H9 (cell line): ENCODE measurements around the gene SRSF10. TPM values are rescaled to one million over a fixed set of nuclear protein-coding genes. Genes with fewer than 3 reads are reported as not detected.

Source experiments
- DNase-seq: peaks from one replicate; pipeline ENCODE4 v3.0.0-alpha.2; 2017
- H2AFZ ChIP-seq: one replicate; pipeline ENCODE4 v1.6.1; 2013; ENCODE audit warnings: mild to moderate bottlenecking, low read length, control low read depth, moderate library complexity
- H2AK5ac ChIP-seq: 2 replicates; pipeline ENCODE4 v1.6.1; 2013; ENCODE audit warnings: low read length, control low read depth, mixed read lengths; ENCODE audit not compliant: insufficient read length
- H2BK120ac ChIP-seq: one replicate; pipeline ENCODE4 v1.6.1; 2013; ENCODE audit warnings: low read depth, mild to moderate bottlenecking, low read length, control low read depth, inconsistent platforms; ENCODE audit not compliant: poor library complexity, severe bottlenecking
- H2BK12ac ChIP-seq: 2 replicates; pipeline ENCODE4 v1.6.1; 2013; ENCODE audit warnings: low read length, control low read depth, mixed read lengths, low read depth; ENCODE audit not compliant: insufficient read length
- H2BK15ac ChIP-seq: 2 replicates; pipeline ENCODE4 v1.6.1; 2013; ENCODE audit warnings: low read depth, low read length, control low read depth
- H2BK20ac ChIP-seq: one replicate; pipeline ENCODE4 v1.6.1; 2013; ENCODE audit warnings: low read depth, mild to moderate bottlenecking, low read length, control low read depth, inconsistent platforms; ENCODE audit not compliant: poor library complexity, severe bottlenecking
- H2BK5ac ChIP-seq: 2 replicates; pipeline ENCODE4 v1.6.1; 2013; ENCODE audit warnings: low read length, control low read depth, mixed read lengths; ENCODE audit not compliant: insufficient read length
- H3K14ac ChIP-seq: 2 replicates; pipeline ENCODE4 v1.6.1; 2013; ENCODE audit warnings: low read length, control low read depth; ENCODE audit not compliant: insufficient read depth
- H3K18ac ChIP-seq: 2 replicates; pipeline ENCODE4 v1.6.1; 2013; ENCODE audit warnings: low read depth, mild to moderate bottlenecking, mixed read lengths, low read length, control low read depth; ENCODE audit not compliant: insufficient read length
- H3K23ac ChIP-seq: 2 replicates; pipeline ENCODE4 v1.6.1; 2013; ENCODE audit warnings: low read length, control low read depth, mixed read lengths, low read depth; ENCODE audit not compliant: insufficient read length
- H3K23me2 ChIP-seq: 2 replicates; pipeline ENCODE4 v1.6.1; 2013; ENCODE audit warnings: low read depth, mild to moderate bottlenecking, mixed read lengths, low read length, control low read depth; ENCODE audit not compliant: insufficient read length, poor library complexity, severe bottlenecking
- H3K27ac ChIP-seq: 2 replicates; pipeline ENCODE4 v1.5.1; 2013; ENCODE audit warnings: low read length, control low read depth, mixed read lengths, low read depth; ENCODE audit not compliant: insufficient read length
- H3K27me3 ChIP-seq: 2 replicates; pipeline ENCODE4 v1.6.1; 2013; ENCODE audit warnings: low read length, control low read depth, inconsistent platforms; ENCODE audit not compliant: insufficient read depth
- H3K4ac ChIP-seq: 2 replicates; pipeline ENCODE4 v1.6.1; 2013; ENCODE audit warnings: low read depth, mild to moderate bottlenecking, control low read depth, inconsistent platforms, low read length, moderate library complexity
- H3K4me1 ChIP-seq: 2 replicates; pipeline ENCODE4 v1.6.1; 2013; ENCODE audit warnings: low read length, control low read depth, inconsistent platforms; ENCODE audit not compliant: insufficient read depth
- H3K4me2 ChIP-seq: 2 replicates; pipeline ENCODE4 v1.6.1; 2013; ENCODE audit warnings: low read length, control low read depth, mixed read lengths; ENCODE audit not compliant: insufficient read length, insufficient read depth
- H3K56ac ChIP-seq: 2 replicates; pipeline ENCODE4 v1.6.1; 2013; ENCODE audit warnings: low read depth, mild to moderate bottlenecking, mixed read lengths, low read length, control low read depth; ENCODE audit not compliant: insufficient read length
- H3K79me1 ChIP-seq: 2 replicates; pipeline ENCODE4 v1.6.1; 2013; ENCODE audit warnings: low read depth, mild to moderate bottlenecking, moderate library complexity, low read length, control low read depth, inconsistent platforms; ENCODE audit not compliant: insufficient read depth, poor library complexity, severe bottlenecking
- H3K79me2 ChIP-seq: 2 replicates; pipeline ENCODE4 v1.6.1; 2013; ENCODE audit warnings: low read length, control low read depth, inconsistent platforms; ENCODE audit not compliant: insufficient read depth
- H3K9ac ChIP-seq: 2 replicates; pipeline ENCODE4 v1.6.1; 2013; ENCODE audit warnings: low read length, control low read depth, mixed read lengths; ENCODE audit not compliant: insufficient read length; ENCODE audit errors: extremely low read depth
- H3K9me3 ChIP-seq: one replicate; pipeline ENCODE4 v1.6.1; 2013; ENCODE audit warnings: low read depth, low read length, inconsistent platforms; ENCODE audit not compliant: control insufficient read depth
- H3T11ph ChIP-seq: one replicate; pipeline ENCODE4 v1.6.1; 2013; ENCODE audit warnings: mild to moderate bottlenecking, low read length, control low read depth, inconsistent platforms
- H4K20me1 ChIP-seq: one replicate; pipeline ENCODE4 v1.6.1; 2013; ENCODE audit not compliant: control insufficient read depth, insufficient read length, insufficient read depth
- H4K5ac ChIP-seq: 2 replicates; pipeline ENCODE4 v1.6.1; 2013; ENCODE audit warnings: low read depth, mild to moderate bottlenecking, mixed read lengths, low read length, control low read depth; ENCODE audit not compliant: insufficient read length
- H4K8ac ChIP-seq: replicated peaks from 2 replicates; pipeline ENCODE4 v1.6.1; 2013; ENCODE audit warnings: low read length, control low read depth, mixed read lengths, low read depth; ENCODE audit not compliant: insufficient read length
- H4K91ac ChIP-seq: 2 replicates; pipeline ENCODE4 v1.6.1; 2013; ENCODE audit warnings: low read depth, mild to moderate bottlenecking, moderate library complexity, mixed read lengths, low read length, control low read depth; ENCODE audit not compliant: insufficient read length
- H3K27ac Mint-ChIP-seq, 3 experiments: 2 replicates in 2 of 3; 3 replicates in 1 of 3; pipeline ENCODE4 v1.8.0; 2020 to 2021; ENCODE audit warnings: mixed read lengths in 3 of 3, mild to moderate bottlenecking in 1 of 3, moderate library complexity in 1 of 3
- H3K27me3 Mint-ChIP-seq: 2 replicates; pipeline ENCODE4 v1.8.0; 2021; ENCODE audit warnings: low read depth, mild to moderate bottlenecking, moderate library complexity, mixed read lengths
- H3K36me3 Mint-ChIP-seq, 3 experiments: 2 replicates in 2 of 3; 3 replicates in 1 of 3; pipeline ENCODE4 v1.8.0; 2020 to 2021; ENCODE audit warnings: low read depth in 3 of 3, mixed read lengths in 3 of 3; ENCODE audit not compliant: insufficient read depth in 1 of 3
- H3K4me1 Mint-ChIP-seq, 2 experiments: 2 replicates each; pipeline ENCODE4 v1.8.0; 2020; ENCODE audit warnings: mixed read lengths in 2 of 2
- H3K4me3 Mint-ChIP-seq, 2 experiments: 2 replicates in 1 of 2; 3 replicates in 1 of 2; pipeline ENCODE4 v1.8.0; 2020 to 2021; ENCODE audit warnings: mild to moderate bottlenecking in 2 of 2, mixed read lengths in 2 of 2, moderate library complexity in 1 of 2
- H3K9me3 Mint-ChIP-seq, 2 experiments: 2 replicates in 1 of 2; 3 replicates in 1 of 2; pipeline ENCODE4 v1.8.0; 2020; ENCODE audit warnings: mild to moderate bottlenecking in 2 of 2, mixed read lengths in 2 of 2, moderate library complexity in 1 of 2
- CTCF ChIP-seq: fragments of 200-600 bp; sonication (generic); conservative IDR thresholded peaks from 3 replicates; pipeline ENCODE4 v1.8.0; 2021; ENCODE audit warnings: antibody characterized with exemption, mild to moderate bottlenecking
- WGBS: extraction: QIAGEN DNeasy Blood & Tissue Kit; methylation state at CpG from one replicate; pipeline ENCODE4 v1.1.7; 2013; ENCODE audit warnings: missing lambda C conversion rate, low lambda C conversion rate, mixed read lengths; ENCODE audit not compliant: insufficient read length; ENCODE audit errors: extremely low coverage; 5-methylcytosine and 5-hydroxymethylcytosine counted together
- total RNA-seq: library from RNA; stranded (reverse); gene quantifications from 2 replicates; pipeline ENCODE4 v1.2.1, GENCODE V29; 2021

SRSF10 gene
- total RNA-seq, 1 experiment from 2014 or later, result 238 TPM

- H3K27ac Mint-ChIP-seq, result no peak overlapping the region; a peak in 1 of 7 replicates
- Histone ChIP-seq H2BK120ac (no peak overlapping the region), H3K56ac (no peak overlapping the region), H2BK15ac (no peak overlapping the region), H3K9ac (no peak overlapping the region), H3K4me1 (no peaks in the 10 kb centered on the region), H3K23ac (no peak overlapping the region), H3K9me3 (no peaks in the 10 kb centered on the region), H4K91ac (no peak overlapping the region), H3K18ac (no peak overlapping the region), H2BK12ac (no peak overlapping the region), H3K4ac (no peak overlapping the region), H3K27ac (no peak overlapping the region), H4K5ac (no peak overlapping the region), H3T11ph (no peak overlapping the region), H2AK5ac (no peak overlapping the region), H2AFZ (no peak overlapping the region), H3K14ac (no peak overlapping the region; the same call in 1 of the 2 replicates), H2BK5ac (no peak overlapping the region), H3K79me1 (no peaks in the 10 kb centered on the region), H4K8ac (no peak overlapping the region), H2BK20ac (no peak overlapping the region), H3K4me2 (no peak overlapping the region), H3K27me3 (no peaks in the 10 kb centered on the region), H4K20me1 (no peaks in the 10 kb centered on the region), H3K23me2 (no peaks in the 10 kb centered on the region), H3K79me2 (no peaks in the 10 kb centered on the region)
- H3K4me1 Mint-ChIP-seq, result peaks cover 0 to 3% of the 10 kb centered on the region in 2 experiments; a peak in 1 of 4 replicates
- TF ChIP-seq CTCF, result no peak
- no peak for DNase-seq
- peaks cover 1% of the 10 kb centered on the region; the same call in 1 of the 2 replicates for H3K27me3 Mint-ChIP-seq
- no peak overlapping the region for H3K4me3 Mint-ChIP-seq
- H3K9me3 Mint-ChIP-seq, result no peaks in the 10 kb centered on the region
- H3K36me3 Mint-ChIP-seq, result no peaks in the 10 kb centered on the region
- no CpG with 5 or more reads among the region's 8 CpGs for WGBS
These were observed 56.3 kb downstream of the SRSF10 start for GRCh38 chr1:23923592-23924499.
